HG03139 (cell line): ENCODE measurements around the gene MEIS2.

Experiments used
- ATAC-seq: cut with Tn5 transposase; IDR thresholded peaks from one replicate; pipeline ENCODE4 v1.9.1; 2021; ENCODE audit not compliant: unreplicated experiment

The MEIS2 gene

DNA sequence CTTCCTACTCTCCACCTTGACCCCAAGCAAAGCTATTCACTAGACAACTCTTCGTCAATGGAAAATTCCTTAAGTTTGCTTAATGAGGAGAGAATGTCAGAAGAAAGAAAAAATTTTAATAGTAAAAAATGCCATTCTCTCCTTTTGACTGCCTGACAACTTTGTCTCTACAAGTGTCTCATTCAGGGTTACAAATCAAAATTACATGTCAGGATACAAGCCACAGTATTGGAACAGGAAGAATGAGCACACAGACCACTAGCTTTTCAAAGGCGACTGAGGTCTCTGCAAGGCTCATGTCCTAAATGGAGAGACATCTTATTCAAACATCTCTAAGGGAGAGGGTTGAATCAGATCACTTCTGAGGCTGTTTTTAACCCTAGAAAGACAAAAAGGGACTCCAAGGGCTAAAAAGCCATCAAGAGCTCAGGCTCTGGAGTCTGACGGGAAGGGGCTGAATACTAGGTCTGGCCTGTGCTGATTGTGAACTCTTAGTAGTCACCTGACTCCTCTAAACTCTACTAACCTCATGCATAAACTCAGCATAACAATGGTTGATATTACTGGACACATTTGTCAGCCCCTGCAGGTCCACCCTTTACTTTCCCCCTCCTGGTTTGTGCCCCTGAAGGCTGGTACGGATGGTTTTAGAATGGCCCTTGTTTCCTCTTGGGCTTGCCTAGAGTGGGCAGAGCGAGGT, 12.8 kb upstream of the MEIS2 start:
- no peak for ATAC-seq

DNA sequence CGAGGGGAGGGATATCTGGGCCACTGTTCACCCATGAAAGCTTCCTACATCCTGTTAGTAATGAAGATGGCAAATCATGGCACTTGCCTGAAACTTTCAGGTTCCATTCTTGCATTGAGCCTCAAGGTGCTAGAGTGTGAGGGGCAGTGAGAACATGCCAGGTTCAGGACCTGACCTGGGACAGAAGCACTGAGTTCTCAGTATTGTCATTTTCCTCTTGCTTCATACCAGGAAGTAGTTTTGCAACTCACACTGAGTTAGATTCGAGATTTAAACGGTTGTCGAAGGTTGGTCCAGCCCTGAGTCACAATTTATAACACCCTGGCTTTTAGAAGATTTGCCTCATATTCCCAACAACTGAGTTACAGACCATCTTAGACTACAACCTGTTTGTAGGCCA, 11.8 kb upstream of the MEIS2 start:
- ATAC-seq, result no peak

- ATAC-seq, result no peak
These were observed 11.0 kb upstream of the MEIS2 start for GRCh38 chr15:37111427-37111717.

GRCh38 chr15:37109872-37110572, 9.7 kb upstream of the MEIS2 start:
- no peak for ATAC-seq

DNA sequence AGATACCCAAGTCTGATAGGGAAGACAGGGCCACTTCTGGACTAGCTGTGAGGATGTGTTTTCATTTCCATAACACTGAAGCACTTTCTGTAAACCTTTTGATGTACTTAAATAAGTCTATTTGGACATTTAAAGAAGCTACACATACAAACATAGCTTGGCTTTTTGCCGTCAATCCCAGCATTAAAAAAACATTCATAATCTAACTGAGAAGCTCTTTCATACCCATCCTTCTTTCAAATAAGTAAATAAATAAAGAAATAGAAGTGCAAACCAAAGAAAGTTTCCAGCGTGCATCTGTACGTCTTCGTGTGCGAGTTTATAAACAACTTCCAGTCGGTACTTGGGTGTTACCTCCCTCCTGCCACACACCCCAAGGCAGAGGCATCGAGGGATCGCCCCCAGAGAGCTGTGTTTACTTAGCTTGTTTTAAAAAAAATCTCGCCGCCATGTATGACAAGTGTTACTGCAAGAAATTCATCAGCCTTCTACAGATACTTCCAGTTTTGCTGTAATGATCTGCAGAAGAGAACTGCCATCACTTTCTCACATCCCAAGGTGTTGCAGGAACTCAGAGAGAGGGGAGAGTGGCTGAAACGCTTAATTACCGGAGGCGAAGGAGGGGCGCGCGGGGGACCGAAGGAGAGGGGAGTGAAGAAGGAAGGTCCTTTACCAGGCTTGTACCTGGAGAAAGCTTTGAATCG, 9.0 kb upstream of the MEIS2 start:
- ATAC-seq, result no peak

- ATAC-seq, result no peak
These were observed 8.2 kb upstream of the MEIS2 start for GRCh38 chr15:37108381-37109167.

DNA sequence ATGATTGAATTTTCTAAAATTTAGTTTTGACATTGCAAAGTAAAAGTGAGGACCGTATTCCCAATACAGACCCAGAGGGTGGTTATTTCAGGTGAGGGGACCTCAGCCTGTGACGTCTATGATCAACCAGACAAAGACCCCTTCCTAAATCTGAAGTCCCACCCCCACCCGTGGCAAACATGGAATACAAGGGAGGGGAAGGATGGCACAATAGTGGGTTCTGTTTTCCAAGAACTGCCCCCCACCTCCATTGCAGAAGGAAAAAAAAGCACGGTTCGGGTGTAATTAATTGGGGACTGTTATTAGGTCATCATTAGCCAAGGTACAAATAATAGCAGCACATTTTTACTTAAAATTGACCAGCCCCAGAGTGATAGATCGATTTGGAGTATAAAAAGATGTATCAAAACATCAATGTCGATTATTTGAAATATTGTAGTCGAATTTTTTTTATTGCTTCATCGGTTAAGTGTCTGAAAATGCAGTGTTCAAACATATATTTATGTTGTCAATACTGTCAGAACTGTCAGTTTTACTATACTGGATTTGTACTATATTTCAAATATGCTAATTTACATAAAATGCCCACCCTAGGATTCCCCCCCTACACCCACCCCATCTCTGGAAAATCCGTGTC, 7.5 kb upstream of the MEIS2 start:
- ATAC-seq, result no peak

GRCh38 chr15:37107071-37107743, 6.9 kb upstream of the MEIS2 start:
- no peak for ATAC-seq

- ATAC-seq, result no peak
These were observed 6.2 kb upstream of the MEIS2 start for GRCh38 chr15:37106490-37107001.

DNA sequence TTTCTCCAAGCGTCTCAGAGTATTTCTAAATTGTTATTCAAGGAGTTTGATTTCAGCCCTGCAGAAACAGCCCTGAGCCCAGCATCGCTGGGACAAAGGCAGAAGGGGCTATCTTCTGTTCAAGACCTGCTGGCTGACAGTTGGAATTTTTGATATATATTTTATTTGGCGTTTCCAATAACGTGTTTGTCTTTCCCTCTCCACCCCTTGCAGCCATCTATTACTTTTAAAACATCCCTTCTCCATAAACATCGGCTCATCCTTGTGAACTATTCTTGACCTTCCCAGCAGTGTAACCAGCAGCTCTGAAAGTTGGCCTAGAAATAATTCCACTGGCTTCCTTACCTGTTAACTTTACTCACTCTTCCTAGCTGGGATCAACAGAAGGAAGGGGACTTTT, 5.5 kb upstream of the MEIS2 start:
- ATAC-seq, result no peak

GRCh38 chr15:37105029-37105428, 4.7 kb upstream of the MEIS2 start:
- no peak for ATAC-seq

- ATAC-seq, result no peak
These were observed 4.2 kb upstream of the MEIS2 start for GRCh38 chr15:37104424-37104981.

- ATAC-seq, result no peak
These were observed 3.4 kb upstream of the MEIS2 start for GRCh38 chr15:37103475-37104423.

DNA sequence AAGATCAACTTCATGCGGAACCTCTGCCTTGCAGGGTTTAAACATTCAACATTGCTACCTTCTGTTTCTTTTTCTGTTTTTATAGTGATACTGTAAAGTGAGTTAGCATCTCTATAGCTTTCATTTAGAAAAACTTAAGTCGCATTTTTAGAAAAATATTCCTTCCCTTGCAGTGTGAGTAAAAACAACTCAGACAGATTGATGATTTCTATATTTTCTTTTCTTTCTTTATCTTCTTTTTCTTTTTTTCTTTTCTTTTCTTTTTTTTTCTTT, 2.8 kb upstream of the MEIS2 start:
- ATAC-seq, result no peak

DNA sequence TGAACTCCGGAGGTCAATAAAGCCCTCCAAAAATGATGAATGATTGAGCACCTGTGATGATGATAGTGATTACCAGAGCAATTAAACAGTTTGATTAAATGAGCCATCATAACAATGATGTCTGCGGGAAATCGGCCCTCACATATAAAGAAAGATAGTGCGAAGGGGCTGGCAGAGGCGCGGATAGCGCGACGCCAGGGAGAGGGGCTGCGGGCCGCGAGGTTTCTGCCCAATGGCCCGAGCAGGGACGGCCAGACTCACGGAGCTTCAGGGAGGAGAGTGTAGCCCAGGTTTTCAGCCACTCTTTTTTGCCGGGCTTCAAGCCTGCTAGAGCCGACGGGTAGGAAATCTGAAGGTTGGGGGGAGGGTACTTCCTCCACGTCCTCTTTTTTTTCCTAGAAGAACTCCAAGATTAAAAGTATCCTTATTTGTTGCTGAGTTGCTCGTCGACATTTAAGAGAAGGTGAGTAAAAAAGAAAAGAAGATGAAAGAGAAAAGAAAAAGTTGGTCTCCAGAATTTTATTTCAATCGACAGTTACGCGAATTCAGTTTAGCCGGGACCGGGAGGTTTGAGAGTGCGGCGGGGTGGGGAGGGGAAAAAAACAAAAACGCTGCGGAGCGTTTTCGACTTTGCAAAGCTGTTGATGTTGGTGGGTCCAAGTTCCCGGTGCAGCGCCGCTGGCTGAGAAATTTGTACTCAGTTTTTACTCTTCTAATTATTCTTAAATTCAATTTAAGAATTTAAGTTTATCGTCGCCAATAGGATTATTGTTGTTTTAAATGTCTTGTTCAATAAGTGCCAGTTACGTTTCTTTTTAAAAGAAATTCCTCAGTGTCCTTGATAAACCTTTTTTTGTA, 2.2 kb upstream of the MEIS2 start:
- no peak for ATAC-seq

GRCh38 chr15:37101980-37102304, 1.6 kb upstream of the MEIS2 start:
- no peak for ATAC-seq

- no peak for ATAC-seq
These were observed 542 bp upstream of the MEIS2 start for GRCh38 chr15:37100966-37101215.

GRCh38 chr15:37099319-37100108, 835 bp downstream of the MEIS2 start:
- no peak for ATAC-seq
